HFFc6 (cell line): Measurements from ENCODE around the gene GPR65. TPM values are rescaled to one million over a fixed set of nuclear protein-coding genes. Genes with fewer than 3 reads are reported as not detected.

Experiments used
- DNase-seq: peaks from one replicate; pipeline ENCODE4 v3.0.0-alpha.2; 2018
- H3K27ac Mint-ChIP-seq: 2 replicates; pipeline ENCODE4 v1.8.0; 2020; ENCODE audit warnings: mild to moderate bottlenecking, mixed read lengths
- H3K27me3 Mint-ChIP-seq: 2 replicates; pipeline ENCODE4 v1.8.0; 2021; ENCODE audit warnings: mild to moderate bottlenecking, moderate library complexity, mixed read lengths; ENCODE audit not compliant: insufficient read depth
- H3K36me3 Mint-ChIP-seq: 2 replicates; pipeline ENCODE4 v1.8.0; 2021; ENCODE audit warnings: low read depth, mixed read lengths
- H3K4me1 Mint-ChIP-seq: 2 replicates; pipeline ENCODE4 v1.8.0; 2020; ENCODE audit warnings: low read depth, mixed read lengths
- H3K4me3 Mint-ChIP-seq: 2 replicates; pipeline ENCODE4 v1.8.0; 2020; ENCODE audit warnings: mild to moderate bottlenecking, moderate library complexity, mixed read lengths
- H3K9me3 Mint-ChIP-seq: 2 replicates; pipeline ENCODE4 v1.8.0; 2020; ENCODE audit warnings: mild to moderate bottlenecking, mixed read lengths
- CTCF ChIP-seq: fragments of 200-600 bp; sonication (generic); IDR thresholded peaks from 2 replicates; pipeline ENCODE4 v1.5.0; 2021; ENCODE audit warnings: antibody characterized with exemption, mild to moderate bottlenecking
- long read RNA-seq: library from polyadenylated mRNA; unstranded; transcript quantifications from one replicate; pipeline ENCODE4 v2.0.0, GENCODE V29; 2019
- total RNA-seq, 6 experiments: library from RNA; stranded (reverse); fragmentation: NEBNext Ultra II Directional; extraction: Animal tissue kit (Norgen Biotek cat#: 25700); gene quantifications; 2 replicates in 1 of 6; 3 replicates in 5 of 6; pipeline ENCODE4 v1.2.3, GENCODE V29; 2021

The GPR65 gene
- total RNA-seq: under 1 TPM in 5 of 6 experiments, not detected in 1; 0.07 to 0.34 (median 0.20) TPM
- long read RNA-seq: 0 reads

DNA sequence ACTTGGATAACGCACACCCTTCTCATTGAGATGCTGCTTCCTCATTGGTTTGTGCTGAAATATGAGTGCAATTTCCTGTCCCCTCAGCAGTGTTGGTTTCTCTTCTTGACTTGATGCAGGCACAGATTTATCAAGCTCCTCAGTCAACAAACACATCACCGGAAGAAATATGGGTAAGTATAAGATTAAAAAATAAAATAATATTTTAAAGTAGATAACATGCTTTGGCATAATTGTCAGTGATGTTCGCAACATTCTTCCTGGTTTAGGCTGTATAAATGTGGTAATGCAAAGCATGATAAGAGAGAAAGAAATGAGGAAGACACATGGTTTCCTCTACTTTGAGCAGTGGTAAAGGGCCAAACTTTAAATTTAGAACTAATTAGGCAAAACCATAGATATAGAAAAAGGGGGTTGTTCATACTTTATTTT lies at the start of gene GPR65:
Gene GPR65 (plus strand): TSS at position 86 of the 432 bp plus-strand sequence. CDS start 5,713 bp downstream, outside the sequence.
- peaks cover 1% of the 10 kb centered on the region; the same call in 1 of the 2 replicates for H3K27me3 Mint-ChIP-seq
- H3K9me3 Mint-ChIP-seq: no peaks in the 10 kb centered on the region
- H3K36me3 Mint-ChIP-seq: no peaks in the 10 kb centered on the region
- TF ChIP-seq CTCF: no peak
- H3K27ac Mint-ChIP-seq: no peak within 1 kb of the TSS
- peak within 1 kb of the TSS; percentile 20; the same call in 1 of the 2 replicates for H3K4me3 Mint-ChIP-seq
- DNase-seq: no peak
- peaks cover 1% of the 10 kb centered on the region; the same call in 1 of the 2 replicates for H3K4me1 Mint-ChIP-seq

GRCh38 chr14:87955501-87955900 lies 49.4 kb upstream of the GPR65 start:
- Mint-ChIP-seq H3K4me1 (peaks cover 9% of the 10 kb centered on the region; the same call in 1 of the 2 replicates), H3K9me3 (no peaks in the 10 kb centered on the region), H3K36me3 (peaks cover 5% of the 10 kb centered on the region), H3K27ac (no peak overlapping the region), H3K27me3 (no peaks in the 10 kb centered on the region), H3K4me3 (no peak overlapping the region; the same call in 1 of the 2 replicates)
- TF ChIP-seq CTCF: no peak
- no peak for DNase-seq

GRCh38 chr14:87960013-87960787 lies 44.7 kb upstream of the GPR65 start:
- H3K4me3 Mint-ChIP-seq: no peak overlapping the region
- DNase-seq: no peak
- TF ChIP-seq CTCF: no peak
- H3K27ac Mint-ChIP-seq: no peak overlapping the region
- peaks cover 5% of the 10 kb centered on the region for H3K36me3 Mint-ChIP-seq
- H3K27me3 Mint-ChIP-seq: no peaks in the 10 kb centered on the region
- H3K9me3 Mint-ChIP-seq: no peaks in the 10 kb centered on the region
- H3K4me1 Mint-ChIP-seq: peaks cover 9% of the 10 kb centered on the region; the same call in 1 of the 2 replicates

DNA sequence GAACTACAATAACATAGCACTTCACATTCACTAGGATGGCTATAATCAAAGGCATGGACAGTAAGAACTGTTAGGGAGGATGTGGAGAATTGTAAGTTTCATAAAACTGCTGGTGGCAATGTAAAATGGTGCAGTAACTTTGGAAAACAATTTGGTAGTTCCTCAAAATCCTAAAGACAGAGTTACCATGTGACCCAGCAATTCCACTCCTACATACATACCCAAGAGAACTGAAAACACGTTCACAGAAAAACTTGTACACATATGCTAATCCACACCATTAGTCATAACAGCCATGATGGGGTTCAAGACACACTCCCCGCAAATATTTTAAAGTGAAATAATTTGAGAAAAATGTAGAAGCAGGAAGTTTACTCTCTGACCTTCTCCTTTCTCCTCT lies 43.7 kb upstream of the GPR65 start:
- no peak for DNase-seq
- Mint-ChIP-seq H3K4me3 (no peak overlapping the region), H3K4me1 (no peaks in the 10 kb centered on the region; the same call in 1 of the 2 replicates), H3K36me3 (peaks cover 5% of the 10 kb centered on the region), H3K9me3 (no peaks in the 10 kb centered on the region), H3K27me3 (no peaks in the 10 kb centered on the region), H3K27ac (no peak overlapping the region)
- TF ChIP-seq CTCF: no peak

- H3K27me3 Mint-ChIP-seq: no peaks in the 10 kb centered on the region
- H3K4me3 Mint-ChIP-seq: no peak overlapping the region
- TF ChIP-seq CTCF: no peak
- H3K27ac Mint-ChIP-seq: no peak overlapping the region
- DNase-seq: no peak
- no peaks in the 10 kb centered on the region for H3K36me3 Mint-ChIP-seq
- H3K9me3 Mint-ChIP-seq: no peaks in the 10 kb centered on the region
- no peaks in the 10 kb centered on the region for H3K4me1 Mint-ChIP-seq
Observed at GRCh38 chr14:87966816-87967215, 38.1 kb upstream of the GPR65 start.
